ENCODE data around the gene AOPEP.

GRCh38 chr9:94773655-94774054 lies 47.2 kb downstream of the AOPEP start:
- no peak for TF ChIP-seq NR2C2 (CRISPR knock-in tag; IDR thresholded peaks at IDR 0.05)
- TF ChIP-seq JUN (CRISPR knock-in tag; IDR thresholded peaks at IDR 0.05) = no peak

Data from WTC11 (cell line).